NCI-H146 (cell line): ENCODE data around the gene FAM131B.
A peak's percentile ranks its signal among the peaks of the same experiment; 100 is the strongest.
"Not testable (repeated sequence)": the region's sequence is repeated elsewhere in the genome, so short reads cannot be mapped to it uniquely, and the experiment has no call there.

Experiments used
- DNase-seq: peaks from one replicate; lab custom pipeline; 2025; lab: John Stamatoyannopoulos, UW

FAM131B gene

GRCh38 chr7:143362131-143363015 is at the start of gene FAM131B:
Gene FAM131B, minus strand, starts transcription at chr7:143362713. Its CDS starts 110 bp downstream, at chr7:143362603.
- DNase-seq, result peak; percentile 41

GRCh38 chr7:143411976-143412708 is 49.6 kb upstream of the FAM131B start:
- DNase-seq, result no peak

- no peak for DNase-seq
Observed at GRCh38 chr7:143410521-143411004, 48.0 kb upstream of the FAM131B start.

- peak; percentile 44 for DNase-seq
Observed at GRCh38 chr7:143408686-143409561, 46.4 kb upstream of the FAM131B start, which contains the start of gene EPHA1. Gene EPHA1, minus strand, starts transcription at chr7:143408856. Its CDS starts 51 bp downstream, at chr7:143408805.

GRCh38 chr7:143408252-143408685 is 45.8 kb upstream of the FAM131B start:
- DNase-seq, result no peak

- no peak for DNase-seq
Observed at GRCh38 chr7:143407287-143408251, 45.1 kb upstream of the FAM131B start.

GRCh38 chr7:143406002-143406357 is 43.5 kb upstream of the FAM131B start:
- DNase-seq, result no peak

GRCh38 chr7:143405173-143406001 is 42.9 kb upstream of the FAM131B start:
- no peak for DNase-seq

- not testable (repeated sequence) for DNase-seq
Observed at GRCh38 chr7:143402233-143402632, 39.7 kb upstream of the FAM131B start.

- no peak for DNase-seq
Observed at GRCh38 chr7:143401265-143401664, 38.8 kb upstream of the FAM131B start.

- DNase-seq, result no peak
Observed at GRCh38 chr7:143399642-143400041, 37.1 kb upstream of the FAM131B start.

- DNase-seq, result peak; percentile 21
Observed at GRCh38 chr7:143399151-143399550, 36.6 kb upstream of the FAM131B start.

GRCh38 chr7:143398616-143399015 is 36.1 kb upstream of the FAM131B start:
- no peak for DNase-seq

GRCh38 chr7:143397710-143398530 is 35.4 kb upstream of the FAM131B start:
- DNase-seq, result no peak

GRCh38 chr7:143396625-143397556 is 34.4 kb upstream of the FAM131B start:
- DNase-seq, result no peak

GRCh38 chr7:143396182-143396581 is 33.7 kb upstream of the FAM131B start:
- DNase-seq, result no peak
